ENCODE data around the gene ISM2.

- TF ChIP-seq HNRNPUL1 (IDR thresholded peaks at IDR 0.05; ENCODE audit: low read length) (no peak), ZMIZ1 (IDR thresholded peaks at IDR 0.05; ENCODE audit: low read depth in 2 of 2, low read length in 2 of 2) (no peak)
Observed at GRCh38 chr14:77439861-77440260, 58.8 kb downstream of the ISM2 start.
